HG03521 (cell line): Measurements from ENCODE around the gene APOBEC3A.
"Not testable (repeated sequence)": the region's sequence is repeated elsewhere in the genome, so short reads cannot be mapped to it uniquely, and the experiment has no call there.

Experiments
- ATAC-seq: cut with Tn5 transposase; IDR thresholded peaks from one replicate; pipeline ENCODE4 v1.9.1; 2021; ENCODE audit warnings: mild to moderate bottlenecking, moderate library complexity; ENCODE audit not compliant: unreplicated experiment

APOBEC3A gene

DNA sequence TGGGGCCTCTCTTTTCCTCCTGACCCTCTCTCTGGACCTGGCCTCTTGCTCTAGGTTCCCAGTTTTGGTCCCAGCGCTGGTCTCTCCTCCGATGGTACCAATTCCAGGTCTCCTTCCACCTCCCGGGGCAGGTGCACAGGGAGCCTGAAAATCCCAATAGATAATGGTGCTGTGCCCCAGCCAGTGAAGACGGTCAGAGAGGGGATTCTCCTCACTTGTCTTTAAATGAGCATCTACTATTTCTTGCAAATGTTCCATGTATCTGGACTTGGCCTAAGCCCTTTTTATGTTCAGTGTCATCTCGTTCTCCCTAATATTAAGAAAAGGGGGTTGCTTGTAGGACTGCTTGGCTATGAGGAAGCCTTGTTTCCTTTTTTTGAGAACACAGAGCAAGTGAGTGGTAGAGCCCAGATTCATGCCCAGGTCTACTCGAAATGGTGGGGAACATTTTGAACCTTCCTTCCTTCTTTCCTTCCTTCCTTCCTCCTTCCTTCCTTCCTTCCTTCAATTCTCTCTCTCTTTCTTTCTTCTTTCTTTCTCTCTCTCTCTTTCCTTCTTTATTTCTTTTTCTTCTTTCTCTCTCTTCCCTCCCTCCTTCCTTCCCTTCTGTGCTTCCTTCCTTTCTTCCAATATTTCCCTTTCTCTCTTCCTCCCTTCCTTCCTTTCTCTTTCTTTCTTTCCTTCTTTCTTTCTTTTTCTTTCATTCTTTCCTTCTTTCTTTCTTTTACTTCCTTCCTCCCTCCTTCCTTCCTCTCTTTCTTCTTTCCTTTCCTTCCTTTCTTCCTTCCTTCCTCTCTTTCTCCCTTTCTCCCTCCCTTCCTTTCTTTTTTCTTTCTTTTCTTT lies 620 bp downstream of the APOBEC3A start:
- ATAC-seq: no peak

GRCh38 chr22:38958651-38958943 lies 1.2 kb downstream of the APOBEC3A start:
- ATAC-seq: not testable (repeated sequence)

GRCh38 chr22:38959590-38959989 lies 2.2 kb downstream of the APOBEC3A start:
- no peak for ATAC-seq

DNA sequence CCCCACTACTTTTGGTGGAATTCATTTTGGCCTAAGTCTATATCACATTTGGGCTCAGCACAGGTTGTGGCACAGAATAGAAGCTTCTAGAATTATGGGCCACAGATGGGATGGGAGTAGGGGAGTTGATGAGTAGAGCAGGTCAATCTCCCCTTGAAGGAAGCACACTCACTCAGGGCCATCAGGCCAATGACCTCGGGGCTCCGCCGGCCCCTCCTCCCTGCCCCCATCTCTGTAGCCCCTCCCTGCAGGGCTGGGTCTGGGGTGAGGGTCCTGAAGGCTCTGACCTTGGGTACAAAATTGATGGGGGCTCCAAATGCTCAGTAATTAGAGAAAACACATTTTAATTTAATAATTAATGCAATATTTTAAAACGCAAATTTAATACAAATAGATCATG lies 3.3 kb downstream of the APOBEC3A start:
- ATAC-seq: not testable (repeated sequence)

- ATAC-seq: not testable (repeated sequence)
These were observed 5.9 kb downstream of the APOBEC3A start for GRCh38 chr22:38963291-38963738.

DNA sequence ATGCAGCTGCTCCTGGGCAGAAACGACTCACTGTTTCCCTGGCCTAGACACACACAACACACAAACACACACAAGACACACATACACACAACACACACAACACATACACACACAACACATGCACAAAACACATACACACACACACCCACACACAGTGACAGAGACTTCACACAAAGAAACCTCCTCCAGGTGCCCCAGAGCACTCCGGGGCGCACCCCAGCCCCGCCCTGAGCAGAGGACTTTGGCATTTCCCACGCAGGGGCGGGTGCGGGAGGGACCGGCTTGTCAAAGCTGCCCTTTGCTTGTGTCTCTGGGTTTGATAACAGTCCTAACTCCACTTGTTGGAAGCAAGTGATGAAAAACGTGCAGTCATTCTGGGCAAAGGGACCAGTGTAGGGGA lies 6.5 kb downstream of the APOBEC3A start:
- ATAC-seq: no peak

GRCh38 chr22:38964306-38964705 lies 6.9 kb downstream of the APOBEC3A start:
- no peak for ATAC-seq

- ATAC-seq: no peak
These were observed 7.6 kb downstream of the APOBEC3A start for GRCh38 chr22:38964989-38965388.

- no peak for ATAC-seq
These were observed 8.4 kb downstream of the APOBEC3A start for GRCh38 chr22:38965614-38966379.

GRCh38 chr22:38966380-38966702 lies 8.9 kb downstream of the APOBEC3A start:
- no peak for ATAC-seq

- ATAC-seq: no peak
These were observed 9.5 kb downstream of the APOBEC3A start for GRCh38 chr22:38966942-38967341.

- ATAC-seq: no peak
These were observed 10.3 kb downstream of the APOBEC3A start for GRCh38 chr22:38967451-38968450.

DNA sequence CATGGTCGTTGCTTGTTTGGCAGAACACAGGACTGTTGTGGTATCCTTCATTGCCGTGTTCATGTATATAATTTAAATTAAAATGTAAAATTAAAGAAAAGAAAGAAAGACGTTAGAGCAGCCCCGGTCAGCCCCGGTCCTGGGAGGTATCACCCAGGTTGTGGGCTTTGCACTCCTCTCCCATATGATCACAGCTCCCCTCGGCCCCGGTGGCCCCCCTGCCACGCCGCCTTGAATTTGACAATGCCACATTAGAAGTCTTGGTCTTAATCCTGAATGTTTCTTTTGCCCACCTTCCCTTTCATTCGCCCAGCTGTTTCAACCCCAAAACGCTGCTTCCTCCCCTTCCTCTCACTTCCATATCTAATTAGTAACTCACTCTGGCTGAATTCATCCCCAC lies 11.4 kb downstream of the APOBEC3A start:
- ATAC-seq: no peak

GRCh38 chr22:38970551-38970950 lies 13.1 kb downstream of the APOBEC3A start:
- ATAC-seq: no peak

- no peak for ATAC-seq
These were observed 13.8 kb downstream of the APOBEC3A start for GRCh38 chr22:38971202-38971601.

DNA sequence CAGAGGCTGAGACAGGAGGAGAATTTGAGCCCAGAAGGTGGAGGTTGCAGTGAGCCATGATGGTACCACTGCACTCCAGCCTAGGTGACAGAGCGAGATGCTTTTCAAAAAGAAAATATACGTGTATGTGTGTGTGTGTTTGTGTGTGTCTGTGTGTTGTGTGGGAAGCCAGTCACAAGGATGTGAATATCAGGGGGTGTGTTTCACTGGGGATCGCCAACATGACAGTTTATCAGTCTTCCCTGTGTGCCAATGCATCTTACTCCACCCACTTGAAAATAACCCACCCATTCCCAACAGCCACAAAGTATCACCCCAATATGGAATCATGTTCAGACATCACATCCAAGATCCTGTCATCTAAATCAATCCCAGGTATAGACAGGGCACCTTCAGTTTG lies 14.4 kb downstream of the APOBEC3A start:
- no peak for ATAC-seq

GRCh38 chr22:38972558-38972957 lies 15.1 kb downstream of the APOBEC3A start:
- no peak for ATAC-seq

GRCh38 chr22:38973289-38974169 lies 16.1 kb downstream of the APOBEC3A start:
- ATAC-seq: no peak

DNA sequence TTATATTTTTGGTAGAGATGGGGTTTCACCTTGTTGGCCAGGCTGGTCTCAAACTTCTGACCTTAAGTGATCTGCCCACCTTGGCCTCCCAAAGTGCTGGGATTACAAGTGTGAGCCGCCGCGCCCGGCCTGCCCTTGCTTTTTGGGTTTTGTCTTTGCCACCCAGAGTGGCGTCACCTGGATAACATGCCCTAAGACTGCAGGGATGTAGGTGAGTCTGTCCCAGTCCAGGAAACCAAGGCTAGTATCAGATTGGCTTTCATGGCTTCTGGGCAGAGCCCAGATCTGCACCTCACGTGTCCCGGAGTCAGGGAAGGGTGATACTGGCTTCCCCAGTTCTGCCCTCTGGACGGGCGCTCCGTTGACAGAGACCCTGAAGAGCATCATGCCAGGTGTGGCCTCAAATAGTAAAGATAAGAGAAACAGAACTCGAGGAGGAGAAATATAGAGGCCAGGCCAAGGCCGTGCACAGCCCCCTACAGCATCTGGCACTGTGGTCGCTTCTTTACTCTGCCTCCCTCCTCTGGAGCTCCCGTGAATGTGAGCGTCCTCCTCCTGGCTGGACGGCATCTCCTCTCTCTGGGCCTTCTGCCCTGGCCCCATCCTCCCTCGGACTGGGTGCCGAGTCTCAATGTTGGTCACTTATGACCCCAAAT lies 16.9 kb downstream of the APOBEC3A start:
- no peak for ATAC-seq

- no peak for ATAC-seq
These were observed 17.4 kb downstream of the APOBEC3A start for GRCh38 chr22:38974826-38975175.
